HG03108 (cell line): ENCODE measurements around the gene ACCS.

Source experiments
- ATAC-seq: cut with Tn5 transposase; IDR thresholded peaks from one replicate; pipeline ENCODE4 v1.9.1; 2021; ENCODE audit warnings: moderate library complexity; ENCODE audit not compliant: unreplicated experiment

The ACCS gene, protein sequence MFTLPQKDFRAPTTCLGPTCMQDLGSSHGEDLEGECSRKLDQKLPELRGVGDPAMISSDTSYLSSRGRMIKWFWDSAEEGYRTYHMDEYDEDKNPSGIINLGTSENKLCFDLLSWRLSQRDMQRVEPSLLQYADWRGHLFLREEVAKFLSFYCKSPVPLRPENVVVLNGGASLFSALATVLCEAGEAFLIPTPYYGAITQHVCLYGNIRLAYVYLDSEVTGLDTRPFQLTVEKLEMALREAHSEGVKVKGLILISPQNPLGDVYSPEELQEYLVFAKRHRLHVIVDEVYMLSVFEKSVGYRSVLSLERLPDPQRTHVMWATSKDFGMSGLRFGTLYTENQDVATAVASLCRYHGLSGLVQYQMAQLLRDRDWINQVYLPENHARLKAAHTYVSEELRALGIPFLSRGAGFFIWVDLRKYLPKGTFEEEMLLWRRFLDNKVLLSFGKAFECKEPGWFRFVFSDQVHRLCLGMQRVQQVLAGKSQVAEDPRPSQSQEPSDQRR

DNA sequence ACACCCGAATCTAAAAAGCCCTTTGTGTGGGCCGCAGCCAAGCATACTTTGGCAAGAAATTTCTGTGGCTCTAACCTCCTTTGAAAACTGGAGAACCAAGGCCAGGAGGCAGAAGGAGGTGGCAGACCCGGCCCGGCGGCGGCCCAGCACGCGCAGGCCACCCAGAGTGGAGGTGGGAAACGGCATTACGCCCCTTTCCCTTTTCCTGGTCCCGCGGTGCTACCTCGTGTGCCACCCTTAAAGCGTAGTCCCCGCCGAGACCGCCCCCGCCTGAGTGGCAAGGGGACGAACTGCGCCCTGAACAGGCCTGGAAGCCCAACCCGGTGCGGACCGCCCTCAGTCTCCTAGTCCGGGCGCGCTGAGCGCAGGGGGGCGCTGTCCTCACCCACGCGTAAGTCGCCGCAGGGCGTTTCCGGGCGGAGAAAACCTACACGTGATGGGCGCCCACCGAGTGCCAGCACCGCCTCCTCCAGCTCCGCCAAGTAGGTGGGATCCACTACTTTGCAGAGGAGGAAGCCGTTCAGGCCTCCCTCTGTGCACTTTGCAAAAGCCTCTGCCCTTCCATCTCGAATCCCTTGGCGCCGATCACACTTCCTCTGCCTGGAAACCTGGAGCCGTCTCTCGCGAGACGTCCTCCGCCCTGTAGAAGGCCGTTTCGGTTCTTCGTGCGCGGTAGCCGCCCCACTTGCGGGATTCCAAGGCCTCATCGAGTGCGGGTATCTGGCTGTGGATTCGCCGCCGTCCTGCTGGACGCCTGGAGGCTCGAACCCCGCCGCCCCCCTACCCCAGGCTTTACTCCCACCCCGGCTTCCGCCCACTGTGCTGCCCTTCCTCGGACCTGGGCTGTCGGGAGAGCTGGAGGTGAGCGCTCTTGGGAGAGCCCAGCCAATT lies at the start of gene ACCS:
Gene ACCS (plus strand): TSS at position 430 of the 891 bp plus-strand sequence. CDS start 1,358 bp downstream, outside the sequence.
- peak; percentile 98 for ATAC-seq

DNA sequence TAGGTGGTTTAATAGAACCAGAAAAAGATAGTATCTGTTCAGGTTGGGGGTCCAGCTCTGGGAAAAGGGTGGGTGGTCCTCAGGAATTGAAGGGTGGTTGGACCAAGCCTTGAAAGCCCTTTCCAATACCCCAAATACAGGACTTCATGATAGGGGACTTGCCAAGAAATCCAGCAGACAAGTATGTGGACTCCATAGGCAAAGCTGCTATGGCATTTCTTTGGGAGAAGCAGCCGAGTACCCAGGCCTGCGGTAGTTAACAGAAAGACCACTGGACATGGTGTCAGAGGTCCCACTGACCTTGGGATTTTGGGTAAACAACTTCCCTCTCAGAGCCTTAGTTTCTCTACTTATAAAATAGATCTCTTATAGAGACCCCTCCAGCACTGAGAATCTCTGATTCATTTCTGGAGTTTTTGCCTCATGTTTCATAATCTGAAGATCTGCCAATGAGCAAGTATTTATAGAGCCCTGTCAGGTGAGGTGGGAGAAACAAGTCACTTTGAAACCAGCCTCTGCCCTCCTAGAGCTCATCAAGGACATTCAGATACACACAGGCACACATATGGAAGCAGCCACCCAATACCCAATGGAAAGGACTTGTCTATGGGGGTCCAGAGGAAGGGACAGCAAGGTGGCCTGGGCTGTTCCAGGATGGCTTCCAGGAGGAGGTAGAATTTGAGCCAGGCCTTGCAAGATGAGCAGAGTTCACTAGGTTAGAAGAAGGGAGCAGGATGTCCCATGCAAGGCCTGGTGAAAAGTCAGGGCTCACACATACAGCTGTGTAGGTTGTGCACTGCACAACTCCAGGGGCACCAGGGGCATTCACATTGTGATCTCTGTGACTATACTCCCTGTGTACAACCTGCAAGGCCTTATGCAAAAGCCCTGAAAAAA lies 49.3 kb upstream of the ACCS start:
- no peak for ATAC-seq

DNA sequence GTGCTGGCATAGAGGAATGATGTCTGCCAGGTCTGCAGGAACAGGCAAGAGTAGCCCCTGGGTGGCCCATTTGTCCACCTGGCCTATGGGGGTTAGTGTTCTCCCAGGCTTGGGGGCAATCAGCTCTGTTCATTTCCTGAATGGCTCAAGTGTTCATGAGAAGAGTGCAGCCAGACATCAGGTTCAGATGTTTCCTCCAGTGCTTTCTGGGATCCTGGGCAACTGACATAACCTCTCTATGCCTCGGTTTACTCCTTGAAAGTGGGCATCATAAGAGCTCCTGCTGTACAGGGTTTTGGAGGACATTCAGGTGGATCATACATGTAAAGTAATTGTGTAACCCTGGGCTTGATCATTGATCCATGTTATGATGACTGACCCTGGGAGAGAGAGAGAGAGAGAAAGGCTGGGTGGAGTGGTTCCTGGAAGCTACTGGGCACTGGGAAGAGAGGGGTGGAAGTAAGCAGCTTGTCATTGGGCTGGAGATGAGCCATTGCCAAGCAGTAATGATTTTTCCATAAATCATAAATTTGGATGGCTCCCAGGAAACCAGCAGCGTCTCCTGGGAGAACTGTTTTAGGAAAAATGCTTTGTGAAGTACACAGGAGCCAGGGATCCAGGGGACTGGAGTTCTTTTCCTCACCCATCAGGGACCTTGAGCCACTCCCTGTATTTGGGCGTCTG lies 48.5 kb upstream of the ACCS start:
- ATAC-seq: no peak

DNA sequence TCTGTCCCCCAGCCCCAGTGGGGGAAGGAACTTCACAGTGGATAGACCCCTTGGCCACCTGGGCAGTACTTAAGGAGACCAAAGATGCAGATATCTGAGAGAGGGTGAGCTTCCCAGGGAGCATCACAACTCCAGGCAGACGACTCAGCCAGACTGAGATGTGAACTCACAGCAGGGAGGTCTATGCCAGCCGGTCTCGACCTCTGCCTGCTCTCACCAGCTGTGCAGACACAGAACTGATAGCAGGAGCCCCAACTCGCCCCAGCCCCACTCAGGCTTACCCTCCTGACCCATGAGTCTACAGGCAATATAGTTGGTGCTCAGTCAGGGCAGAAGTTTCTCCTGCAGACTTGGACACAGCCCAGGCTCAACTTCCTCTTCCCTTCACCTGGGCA lies 47.9 kb upstream of the ACCS start:
- ATAC-seq: no peak

DNA sequence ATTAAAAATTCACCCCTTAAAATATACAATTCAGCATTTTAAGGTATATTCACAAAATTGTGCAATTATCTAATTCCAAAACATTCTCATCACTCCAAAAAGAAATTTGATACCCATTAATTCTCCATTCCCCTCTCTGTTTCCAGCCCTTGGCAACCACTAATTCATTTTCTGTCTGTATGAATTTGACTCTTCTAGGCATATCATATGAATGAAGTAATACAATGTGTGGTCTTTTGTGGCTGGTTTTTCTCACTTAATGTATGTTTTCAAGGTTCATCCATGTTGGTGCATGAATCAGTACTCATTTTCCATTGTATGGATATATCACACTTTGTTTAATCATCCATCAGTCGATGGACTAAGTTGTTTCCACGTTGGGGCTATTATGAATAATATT lies 47.2 kb upstream of the ACCS start:
- ATAC-seq: no peak

DNA sequence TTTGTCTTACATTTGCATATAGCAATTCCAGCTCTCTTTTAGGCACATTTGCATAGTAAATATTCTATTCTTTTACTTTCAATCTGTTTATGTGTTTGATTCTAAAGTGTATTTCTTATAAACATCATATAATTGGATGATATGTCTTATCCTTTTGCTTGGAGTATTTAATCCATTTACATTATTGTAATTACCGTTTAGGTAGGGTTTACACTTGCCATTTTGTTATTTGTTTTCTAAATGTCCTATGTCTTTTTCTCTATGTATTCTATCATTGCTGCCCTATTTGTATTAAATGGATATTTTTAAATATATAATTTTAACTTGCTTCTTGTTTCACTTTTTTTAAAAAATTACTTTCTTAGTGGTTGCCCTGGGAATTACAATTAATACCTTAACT lies 41.1 kb upstream of the ACCS start:
- no peak for ATAC-seq

DNA sequence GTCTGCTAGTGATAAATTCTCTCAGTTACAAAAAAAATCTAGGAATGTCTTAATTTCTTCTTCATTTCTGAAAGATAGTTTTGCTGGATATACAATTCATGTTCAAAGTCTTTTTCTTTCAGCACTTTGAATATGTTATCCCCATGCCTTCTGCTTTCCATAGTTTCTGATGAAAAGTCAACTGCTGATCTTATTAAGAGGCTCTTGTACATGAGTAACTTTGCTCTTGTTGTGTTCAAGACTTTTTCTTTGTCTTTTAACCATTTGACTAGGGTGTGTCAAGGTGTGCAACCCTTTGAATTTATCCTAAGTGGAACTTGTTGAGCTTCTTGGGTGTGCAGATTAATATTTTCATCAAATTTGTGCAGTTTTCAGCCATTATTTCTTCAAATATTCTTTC lies 40.3 kb upstream of the ACCS start:
- no peak for ATAC-seq

DNA sequence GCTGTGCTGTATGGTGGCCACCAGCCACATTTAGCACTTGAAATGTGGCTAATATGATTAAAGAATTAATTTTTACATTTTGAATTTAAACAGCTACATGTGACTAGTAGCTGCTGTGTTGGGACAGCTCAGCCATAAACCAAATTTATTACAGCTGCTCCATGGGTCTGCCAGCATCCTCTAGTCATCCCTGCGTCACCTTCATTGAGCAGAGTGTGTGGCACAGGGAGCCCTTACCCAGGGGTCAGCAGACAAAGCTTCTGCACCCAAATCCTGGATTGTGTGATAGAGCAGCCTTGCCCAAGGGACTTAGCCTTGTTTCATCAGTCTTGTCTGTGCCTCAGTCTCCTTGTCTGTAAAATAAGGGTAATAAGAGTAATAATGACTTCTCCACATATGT lies 37.7 kb upstream of the ACCS start:
- no peak for ATAC-seq

DNA sequence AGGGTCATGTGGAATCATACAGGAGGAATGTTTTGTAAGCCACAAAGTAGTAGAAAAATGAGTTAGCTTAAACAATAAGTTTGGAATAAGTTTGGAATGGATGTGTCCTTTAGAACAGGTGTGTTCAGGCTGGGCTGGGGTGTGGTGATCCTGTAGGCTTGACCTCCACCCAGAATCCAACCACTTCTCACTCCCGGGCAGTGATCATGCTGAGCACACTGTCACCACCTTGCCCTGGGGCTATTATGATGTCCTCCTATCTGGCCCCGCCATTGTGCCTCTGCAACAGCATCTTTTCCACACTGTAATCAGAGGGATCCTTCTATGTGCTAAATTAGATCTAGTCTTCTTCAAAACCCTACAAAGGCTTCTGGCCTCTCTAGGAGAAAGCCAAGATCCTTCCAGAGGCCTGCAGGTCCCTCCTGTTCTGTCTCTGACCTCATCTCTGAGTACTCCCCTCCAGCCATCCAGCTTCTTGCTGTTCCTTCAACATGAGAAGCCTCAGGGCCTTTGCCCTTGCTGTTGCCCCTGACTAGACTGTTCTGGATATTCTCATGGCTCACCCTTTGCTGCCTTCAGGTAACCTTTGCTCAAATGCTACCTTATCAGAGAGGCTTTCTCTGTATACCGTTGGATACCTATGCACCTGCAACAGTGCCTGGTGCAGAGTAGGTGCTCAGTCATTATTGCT lies 37.1 kb upstream of the ACCS start:
- no peak for ATAC-seq

DNA sequence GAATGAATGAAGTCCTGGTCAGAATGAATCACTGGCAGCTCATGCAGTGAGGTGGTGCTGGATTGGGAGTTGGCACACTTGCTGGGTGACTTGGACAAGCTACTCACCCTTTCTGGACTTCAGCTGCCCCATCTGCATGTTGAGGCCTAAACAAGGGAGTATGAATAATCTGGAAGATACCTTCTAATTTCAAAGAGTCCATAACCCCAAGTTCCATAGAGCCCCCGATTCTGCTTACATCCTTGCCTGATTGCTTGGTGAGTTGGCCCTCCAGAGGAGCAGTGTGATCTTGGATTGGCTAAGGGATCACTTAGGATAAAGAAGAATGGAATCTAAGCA lies 36.6 kb upstream of the ACCS start:
- ATAC-seq: no peak

DNA sequence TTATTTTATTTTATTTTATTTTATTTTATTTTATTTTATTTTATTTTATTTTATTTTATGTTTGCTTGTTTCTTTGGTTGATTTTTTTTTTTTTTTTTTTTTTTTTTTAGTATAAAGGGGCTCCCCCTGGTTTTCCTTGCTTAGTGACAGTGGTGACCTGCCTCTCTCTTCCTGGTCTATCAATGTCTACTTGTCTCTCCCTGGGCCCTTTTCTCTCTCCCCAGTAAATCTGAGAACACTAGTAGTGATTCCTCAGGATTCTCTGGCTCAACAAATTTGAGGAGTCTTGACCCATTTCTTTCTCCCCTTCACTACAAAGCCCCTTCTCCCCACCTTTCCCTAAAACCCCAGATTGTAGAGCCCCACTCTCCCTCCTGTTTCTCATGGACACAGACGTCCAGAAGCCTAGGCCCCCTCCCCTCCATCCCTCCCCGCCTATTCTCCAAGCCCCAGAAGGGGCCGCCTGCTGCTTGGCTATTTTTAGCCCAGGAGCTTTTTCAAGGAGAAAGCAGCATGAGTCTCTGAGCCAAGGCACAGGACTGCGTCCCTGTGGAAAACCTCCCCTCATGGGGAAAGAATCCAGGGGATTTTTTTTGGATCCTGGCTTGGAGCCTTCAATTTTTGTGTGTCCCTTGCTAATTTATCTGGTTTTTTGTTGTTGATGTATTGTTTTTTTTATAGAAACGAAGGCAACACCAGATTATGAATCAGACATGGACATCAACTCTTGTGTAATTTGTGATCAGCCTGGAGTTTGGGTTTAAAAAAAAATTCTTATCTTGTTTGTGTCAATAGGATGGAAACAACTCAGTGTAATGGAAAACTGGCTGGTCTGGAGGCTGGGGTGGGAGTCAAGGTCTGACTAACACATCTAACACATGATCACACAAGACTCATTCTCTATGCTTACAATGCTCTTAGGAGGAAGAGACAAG lies 35.8 kb upstream of the ACCS start:
- no peak for ATAC-seq

DNA sequence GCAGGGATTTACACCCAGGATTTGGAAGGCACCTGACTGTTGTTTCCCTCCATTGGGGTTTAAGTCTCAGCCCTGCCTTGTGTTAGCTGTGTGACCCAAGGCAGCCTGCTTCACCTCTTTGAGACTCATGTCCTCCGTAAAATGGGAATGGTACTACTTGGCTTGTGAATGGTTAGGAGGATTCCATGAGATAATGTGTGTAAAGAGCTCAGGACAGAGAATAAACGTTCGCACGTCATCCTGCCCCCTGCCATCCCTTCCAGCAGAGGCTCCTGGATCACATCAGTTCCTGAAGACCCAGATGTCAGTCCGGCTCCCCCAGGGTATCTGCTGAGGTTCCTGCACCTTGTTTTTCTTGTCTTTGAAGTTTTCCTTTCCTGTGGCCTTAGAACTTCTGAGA lies 35.1 kb upstream of the ACCS start:
- no peak for ATAC-seq

DNA sequence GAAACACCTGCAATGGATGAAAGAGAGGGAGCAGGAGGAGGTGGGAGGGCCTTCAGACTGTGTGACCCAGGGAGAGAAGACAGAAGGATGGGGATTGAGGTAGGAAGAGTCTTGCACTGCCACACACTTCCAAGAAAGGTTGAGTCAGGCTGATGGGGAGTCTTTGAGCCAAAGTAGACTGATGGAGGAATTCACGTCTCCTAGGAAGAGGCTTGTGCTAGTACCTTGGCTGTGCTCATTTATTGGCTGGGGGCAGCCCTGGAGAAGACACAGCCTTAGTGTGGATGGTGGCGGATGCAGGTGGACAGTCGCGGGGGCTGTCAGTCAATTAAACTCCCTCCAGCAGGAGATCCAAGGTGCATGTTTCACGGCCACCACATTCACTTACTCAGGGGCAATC lies 34.5 kb upstream of the ACCS start:
- no peak for ATAC-seq

DNA sequence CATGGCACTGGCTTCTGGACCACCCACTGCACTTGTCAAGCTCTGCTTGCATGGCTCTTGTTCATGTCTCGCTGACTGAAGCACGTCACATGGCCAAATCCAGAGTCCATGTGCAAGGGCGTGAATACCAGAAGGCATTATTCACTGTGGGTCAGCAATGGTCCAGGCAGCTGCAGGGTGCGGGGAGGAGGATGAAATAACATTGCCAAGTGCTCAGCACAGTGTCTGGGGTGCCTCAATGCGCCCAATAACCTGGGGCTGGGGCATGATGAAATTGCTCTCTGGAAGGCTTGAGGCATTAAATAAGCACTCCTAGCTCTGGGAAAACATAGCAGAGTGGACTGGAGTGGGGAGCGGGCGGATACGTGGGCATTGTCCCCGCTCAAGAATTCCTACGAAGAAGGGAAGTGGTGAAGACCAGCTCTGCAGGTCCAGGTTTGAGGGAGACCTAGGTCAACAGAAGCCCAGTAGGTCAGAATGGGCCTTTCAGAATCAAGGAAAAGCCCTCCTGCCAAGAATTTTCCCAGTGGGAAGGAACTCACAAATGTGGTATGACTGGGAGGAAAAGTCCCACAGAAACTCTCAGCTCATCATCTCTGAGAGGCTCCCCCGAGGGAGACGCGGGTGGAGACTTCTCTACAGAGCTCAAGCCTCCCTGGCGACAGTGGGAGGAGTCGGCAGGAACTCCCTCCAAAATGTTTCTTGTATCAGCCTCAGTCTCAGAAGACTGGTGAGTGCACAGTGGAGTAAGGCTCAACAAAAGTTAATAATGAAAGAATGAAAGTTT lies 33.6 kb upstream of the ACCS start:
- no peak for ATAC-seq

DNA sequence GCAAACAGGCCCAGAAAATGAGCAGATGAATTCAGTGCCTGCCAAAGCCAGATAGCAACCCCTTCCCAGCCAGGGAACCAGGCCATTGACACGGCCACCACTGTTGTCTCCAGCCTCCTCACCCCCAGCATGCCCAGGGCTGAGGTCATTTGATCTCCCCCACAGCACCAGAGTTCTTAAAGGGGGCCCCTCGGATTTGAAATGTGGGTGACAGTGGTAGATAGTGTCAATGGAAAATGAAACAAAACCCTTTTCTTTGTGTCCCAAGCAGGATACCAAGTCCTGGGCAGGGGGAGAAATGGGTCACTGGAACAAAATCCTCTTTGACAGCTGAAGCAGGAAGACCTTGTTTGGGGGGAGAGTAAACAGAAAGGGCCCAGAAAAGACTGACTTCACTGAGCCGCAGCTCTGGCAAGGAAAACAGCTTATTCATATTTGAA lies 32.6 kb upstream of the ACCS start:
- no peak for ATAC-seq

DNA sequence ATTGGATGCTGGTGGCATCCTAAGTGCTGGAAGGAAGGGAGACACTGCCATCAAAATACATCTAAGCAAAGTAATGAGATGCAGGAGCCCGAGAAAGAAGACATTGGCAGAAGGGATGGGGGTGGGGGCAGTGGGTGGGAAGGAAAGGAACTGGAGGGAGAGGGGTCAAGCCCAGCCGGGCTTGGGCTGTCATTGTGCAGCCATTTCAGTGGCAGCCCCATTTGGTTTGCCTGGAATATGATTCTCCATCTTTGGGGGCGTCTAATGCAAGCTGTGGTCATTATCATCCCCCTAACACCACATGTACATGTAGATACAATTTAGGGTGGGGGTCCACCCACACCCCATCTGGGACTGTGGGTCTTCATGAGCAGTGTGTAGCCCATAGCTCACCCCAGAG lies 32.2 kb upstream of the ACCS start:
- ATAC-seq: no peak

DNA sequence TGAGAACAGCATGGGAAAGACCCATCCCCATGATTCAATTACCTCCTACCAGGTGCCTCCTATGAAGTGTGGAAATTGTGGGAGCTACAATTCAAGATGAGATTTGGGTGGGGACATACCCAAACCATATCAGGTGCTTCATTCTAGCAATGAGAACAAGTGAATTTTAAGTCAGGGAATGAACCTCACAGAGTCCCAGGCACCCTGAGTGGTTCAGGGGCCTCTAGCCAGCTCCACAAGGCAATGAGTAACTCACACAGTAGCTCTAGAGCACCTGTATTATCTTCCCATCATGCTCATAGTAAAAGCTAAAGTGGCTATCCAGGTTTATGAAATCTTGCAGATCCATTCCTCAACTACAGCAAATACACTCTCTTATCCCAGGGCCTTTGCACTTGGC lies 31.4 kb upstream of the ACCS start:
- ATAC-seq: no peak
